Common myeloid progenitor, CD34-positive (primary cell): ENCODE results near the gene TBL1X.
"Not testable (repeated sequence)": the region's sequence is repeated elsewhere in the genome, so short reads cannot be mapped to it uniquely, and the experiment has no call there.

Source experiments
- CTCF ChIA-PET: fragments of 350-600 bp; sonication (Branson Sonifier 250); formaldehyde crosslinking; loops from one replicate; lab custom pipeline; 2021; ENCODE audit warnings: antibody characterized with exemption; lab: Charles Lee
- POLR2A ChIA-PET: fragments of 350-600 bp; sonication (Branson Sonifier 250); formaldehyde crosslinking; loops from one replicate; lab custom pipeline; 2021; ENCODE audit warnings: antibody characterized with exemption; lab: Charles Lee
- DNase-seq, 3 donors: peaks; one replicate each; pipeline versions ENCODE4 v3.0.0 to v3.0.0-alpha.2; 2013
- H3K27ac ChIP-seq, 2 experiments: 1 replicate in 1 of 2; 2 replicates in 1 of 2; pipeline ENCODE4 v1.7.0; 2013; ENCODE audit warnings: inconsistent platforms in 2 of 2, low read length in 2 of 2, mild to moderate bottlenecking in 2 of 2, low read depth in 1 of 2, moderate library complexity in 1 of 2; ENCODE audit not compliant: severe bottlenecking in 2 of 2, insufficient read depth in 1 of 2, poor library complexity in 1 of 2
- H3K27me3 ChIP-seq, 5 experiments: replicated peaks in 2 of 5; 1 replicate in 3 of 5; 2 replicates in 2 of 5; pipeline versions ENCODE4 v1.6.1 to v1.7.0; 2013; ENCODE audit warnings: low read length in 4 of 5, mild to moderate bottlenecking in 2 of 5, moderate library complexity in 2 of 5, inconsistent platforms in 1 of 5; ENCODE audit not compliant: insufficient read depth in 5 of 5, control insufficient read depth in 4 of 5
- H3K36me3 ChIP-seq, 4 experiments: 1 replicate in 2 of 4; 2 replicates in 2 of 4; pipeline versions ENCODE4 v1.6.1 to v1.7.0; 2013; ENCODE audit warnings: low read length in 3 of 4, control low read depth in 1 of 4, mild to moderate bottlenecking in 1 of 4; ENCODE audit not compliant: control insufficient read depth in 4 of 4, insufficient read depth in 4 of 4
- H3K4me1 ChIP-seq, 4 experiments: 1 replicate in 3 of 4; 2 replicates in 1 of 4; pipeline versions ENCODE4 v1.6.1 to v1.7.1; 2013; ENCODE audit warnings: low read length in 3 of 4, mild to moderate bottlenecking in 3 of 4, control low read depth in 1 of 4, inconsistent platforms in 1 of 4, moderate library complexity in 1 of 4; ENCODE audit not compliant: control insufficient read depth in 4 of 4, insufficient read depth in 4 of 4; ENCODE audit errors: control extremely low read depth in 1 of 4
- H3K4me3 ChIP-seq, 7 experiments: 1 replicate in 4 of 7; 2 replicates in 3 of 7; pipeline versions ENCODE4 v1.5.1 to v1.7.0; 2013; ENCODE audit warnings: mild to moderate bottlenecking in 7 of 7, low read length in 6 of 7, moderate library complexity in 6 of 7, inconsistent platforms in 2 of 7, low read depth in 2 of 7, control low read depth in 1 of 7; ENCODE audit not compliant: insufficient read depth in 4 of 7, control insufficient read depth in 1 of 7; ENCODE audit errors: extremely low read depth in 1 of 7
- H3K9me3 ChIP-seq, 5 experiments: 1 replicate in 4 of 5; 2 replicates in 1 of 5; pipeline versions ENCODE4 v1.6.1 to v1.7.1; 2013; ENCODE audit warnings: low read length in 4 of 5, mild to moderate bottlenecking in 2 of 5, inconsistent platforms in 1 of 5, low read depth in 1 of 5, moderate library complexity in 1 of 5; ENCODE audit not compliant: control insufficient read depth in 4 of 5, insufficient read depth in 2 of 5; ENCODE audit errors: control extremely low read depth in 1 of 5
- WGBS: methylation state at CpG from one replicate; pipeline ENCODE4 v1.1.5; 2013; ENCODE audit not compliant: insufficient coverage; 5-methylcytosine and 5-hydroxymethylcytosine counted together

The TBL1X gene

DNA sequence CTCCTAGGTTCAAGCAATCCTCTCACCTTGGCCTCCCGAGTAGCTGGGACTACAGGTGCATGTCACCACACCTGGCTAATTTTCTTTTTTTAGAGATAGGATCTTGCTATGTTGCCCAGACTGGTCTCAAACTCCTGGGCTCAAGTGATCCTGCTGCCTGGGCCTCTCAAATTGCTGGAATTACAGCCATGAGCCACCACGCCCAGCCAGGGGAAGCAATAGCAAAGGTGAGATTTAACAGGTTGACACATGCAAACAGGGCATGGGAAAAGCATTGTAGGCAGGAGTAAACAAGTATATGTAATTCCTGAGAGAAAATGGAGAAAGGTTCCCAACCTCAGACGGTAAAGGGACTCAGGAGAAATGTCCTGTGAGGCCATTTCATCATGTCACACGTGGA lies 33.6 kb upstream of the TBL1X start:
- CTCF ChIA-PET, result no interaction called here
- whole genome bisulfite sequencing, result 84% methylated on average over 4 of the region's 4 CpGs
- no peaks in the 10 kb centered on the region for H3K36me3 ChIP-seq
- POLR2A ChIA-PET, result no interaction called here
- H3K4me1 ChIP-seq, result no peaks in the 10 kb centered on the region
- no peak overlapping the region for H3K4me3 ChIP-seq
- H3K27ac ChIP-seq, result no peak overlapping the region
- H3K27me3 ChIP-seq, result no peaks in the 10 kb centered on the region
- DNase-seq, result no peak
- H3K9me3 ChIP-seq, result peaks cover 0 to 7% (median 0%) of the 10 kb centered on the region in 5 experiments

- POLR2A ChIA-PET, result no interaction called here
- Histone ChIP-seq H3K36me3 (no peaks in the 10 kb centered on the region), H3K27me3 (peaks cover 0 to 4% (median 0%) of the 10 kb centered on the region in 5 experiments), H3K4me1 (no peaks in the 10 kb centered on the region), H3K9me3 (no peaks in the 10 kb centered on the region), H3K27ac (no peak overlapping the region), H3K4me3 (no peak overlapping the region)
- DNase-seq, result no peak
- 87% methylated on average over 2 of the region's 3 CpGs for WGBS
- CTCF ChIA-PET, result no interaction called here
Observed at GRCh38 chrX:9433596-9433995, 31.3 kb upstream of the TBL1X start.

- H3K27me3 ChIP-seq, result peaks cover 0 to 4% (median 0%) of the 10 kb centered on the region in 5 experiments
- no peak overlapping the region for H3K4me3 ChIP-seq
- H3K27ac ChIP-seq, result no peak overlapping the region
- H3K4me1 ChIP-seq, result no peaks in the 10 kb centered on the region
- no peaks in the 10 kb centered on the region for H3K36me3 ChIP-seq
- 79% methylated on average over 3 of the region's 3 CpGs for WGBS
- CTCF ChIA-PET, result no interaction called here
- H3K9me3 ChIP-seq, result no peaks in the 10 kb centered on the region
- POLR2A ChIA-PET, result no interaction called here
- DNase-seq, result no peak
Observed at GRCh38 chrX:9434051-9434550, 30.8 kb upstream of the TBL1X start.

GRCh38 chrX:9435086-9435485 lies 29.8 kb upstream of the TBL1X start:
- H3K27ac ChIP-seq, DNase-seq, POLR2A ChIA-PET, H3K4me1 ChIP-seq, H3K9me3 ChIP-seq, H3K4me3 ChIP-seq, H3K27me3 ChIP-seq, H3K36me3 ChIP-seq, CTCF ChIA-PET: not testable (repeated sequence)
- WGBS, result 83% methylated on average over 2 of the region's 2 CpGs

DNA sequence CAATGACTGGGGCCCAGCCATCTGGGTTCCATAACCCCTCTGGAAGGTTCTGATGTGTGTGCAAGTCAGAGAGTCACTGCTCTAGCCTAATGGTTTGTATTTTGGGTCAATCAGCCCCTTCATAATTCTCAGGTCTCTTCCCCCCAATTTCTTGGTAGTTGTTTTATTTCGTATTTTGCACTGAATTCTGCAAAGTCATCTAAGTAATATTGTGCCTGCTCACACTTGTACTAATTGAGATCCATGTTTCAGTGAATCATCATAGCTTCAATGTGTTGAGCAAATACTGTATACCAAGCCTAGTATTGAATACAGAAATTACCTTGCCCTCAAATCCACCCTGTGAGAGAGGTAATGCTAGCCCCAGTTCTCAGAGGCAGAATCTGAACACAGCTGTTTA lies 28.0 kb upstream of the TBL1X start:
- Histone ChIP-seq H3K4me1 (peaks cover 0 to 3% (median 0%) of the 10 kb centered on the region in 4 experiments), H3K36me3 (no peaks in the 10 kb centered on the region), H3K27ac (no peak overlapping the region), H3K27me3 (peaks cover 0 to 4% (median 0%) of the 10 kb centered on the region in 5 experiments), H3K9me3 (no peaks in the 10 kb centered on the region), H3K4me3 (no peak overlapping the region)
- no CpG with 5 or more reads among the region's 1 CpG for WGBS
- no peak for DNase-seq
- CTCF ChIA-PET, result no interaction called here
- POLR2A ChIA-PET, result no interaction called here

DNA sequence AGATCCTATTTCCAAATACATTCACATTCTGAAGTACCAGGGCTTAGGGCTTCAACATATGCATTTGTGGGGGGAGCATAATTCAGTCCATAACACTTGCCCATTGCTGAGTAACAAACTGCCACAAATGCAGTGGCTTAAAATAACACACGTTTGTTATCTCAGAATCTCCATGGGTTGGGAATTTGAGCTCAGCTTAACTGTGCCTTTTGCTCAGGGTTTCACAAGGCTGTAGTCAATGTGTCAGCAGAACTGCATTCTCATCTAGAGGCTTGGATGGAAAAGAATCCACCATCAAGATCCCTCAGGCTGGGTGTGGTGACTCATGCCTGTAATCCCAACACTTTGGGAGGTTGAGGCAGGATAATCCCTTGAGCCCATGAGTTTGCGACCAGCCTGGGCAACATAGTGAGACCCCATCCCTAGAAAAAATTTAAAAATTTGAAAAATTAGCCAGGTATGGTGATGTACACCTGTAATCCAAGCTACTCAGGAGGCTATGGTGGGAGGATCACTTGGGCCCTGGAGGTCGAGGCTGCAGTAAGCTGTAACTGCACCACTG lies 25.8 kb upstream of the TBL1X start:
- no peak overlapping the region for H3K4me3 ChIP-seq
- peaks cover 0 to 3% (median 0%) of the 10 kb centered on the region in 4 experiments for H3K4me1 ChIP-seq
- 83% methylated on average over 2 of the region's 3 CpGs for WGBS
- no peak overlapping the region for H3K27ac ChIP-seq
- ChIA-PET POLR2A (no interaction called here), CTCF (no interaction called here)
- H3K9me3 ChIP-seq, result no peaks in the 10 kb centered on the region
- peaks cover 0 to 4% (median 0%) of the 10 kb centered on the region in 5 experiments for H3K27me3 ChIP-seq
- DNase-seq, result no peak
- no peaks in the 10 kb centered on the region for H3K36me3 ChIP-seq

GRCh38 chrX:9440116-9440844 lies 24.6 kb upstream of the TBL1X start:
- ChIA-PET POLR2A (no interaction called here), CTCF (no interaction called here)
- WGBS, result no CpG with 5 or more reads among the region's 3 CpGs
- no peaks in the 10 kb centered on the region for H3K36me3 ChIP-seq
- H3K27ac ChIP-seq, result no peak overlapping the region
- no peak for DNase-seq
- peaks cover 0 to 4% (median 0%) of the 10 kb centered on the region in 5 experiments for H3K27me3 ChIP-seq
- H3K4me3 ChIP-seq, result no peak overlapping the region
- no peaks in the 10 kb centered on the region for H3K9me3 ChIP-seq
- H3K4me1 ChIP-seq, result peaks cover 0 to 3% (median 0%) of the 10 kb centered on the region in 4 experiments
